Chondrocyte (in vitro differentiated cells): Measurements from ENCODE around the gene DAW1. TPM values are rescaled to one million over a fixed set of nuclear protein-coding genes. Genes with fewer than 3 reads are reported as not detected.

ENCODE experiments used
- DNase-seq: peaks from one replicate; pipeline ENCODE4 v3.0.0; 2021; ENCODE audit warnings: mixed read lengths, low spot score
- H3K27ac Mint-ChIP-seq: one replicate; pipeline ENCODE4 v1.8.0; 2021; ENCODE audit warnings: mild to moderate bottlenecking, moderate library complexity, mixed read lengths; ENCODE audit not compliant: unreplicated experiment
- H3K27me3 Mint-ChIP-seq: 2 replicates; pipeline ENCODE4 v1.8.0; 2021; ENCODE audit warnings: low read depth, mixed read lengths
- H3K36me3 Mint-ChIP-seq: 2 replicates; pipeline ENCODE4 v1.8.0; 2021; ENCODE audit warnings: low read depth, mixed read lengths
- H3K4me1 Mint-ChIP-seq: 2 replicates; pipeline ENCODE4 v1.8.0; 2021; ENCODE audit warnings: low read depth, mild to moderate bottlenecking, mixed read lengths
- H3K4me3 Mint-ChIP-seq: one replicate; pipeline ENCODE4 v1.8.0; 2021; ENCODE audit warnings: mild to moderate bottlenecking, moderate library complexity, mixed read lengths; ENCODE audit not compliant: unreplicated experiment
- H3K9me3 Mint-ChIP-seq: 2 replicates; pipeline ENCODE4 v1.8.0; 2021; ENCODE audit warnings: low read depth, mixed read lengths
- CTCF ChIP-seq: fragments of 200-600 bp; sonication (generic); IDR thresholded peaks from 2 replicates; pipeline ENCODE4 v1.5.0; 2021; ENCODE audit warnings: antibody characterized with exemption, mild to moderate bottlenecking, moderate library complexity
- total RNA-seq: library from RNA; stranded (reverse); gene quantifications from 3 replicates; pipeline ENCODE4 v1.2.1, GENCODE V29; 2021

DAW1 gene
- total RNA-seq, 1 donor from 2014 or later, result 0.47 TPM

DNA sequence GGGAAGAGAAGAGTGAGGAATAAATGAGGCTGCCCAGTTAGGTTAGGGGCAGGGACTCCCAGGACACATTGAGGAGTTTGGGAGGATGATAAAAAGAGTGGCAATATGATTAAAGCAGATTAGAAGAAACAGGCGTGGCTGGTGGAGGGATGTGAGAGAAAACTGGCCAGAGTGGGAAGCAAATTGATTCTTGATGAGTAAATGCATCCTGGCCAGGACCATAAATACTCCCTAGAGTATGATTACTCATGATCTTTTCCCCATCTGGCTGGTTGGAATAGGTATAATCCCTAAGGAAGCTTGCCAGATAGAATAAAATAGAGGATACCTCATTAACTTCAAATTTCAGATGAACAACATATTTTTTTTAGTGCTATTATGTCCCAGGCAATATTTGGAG lies 21.5 kb upstream of the DAW1 start:
- TF ChIP-seq CTCF, result no peak
- H3K9me3 Mint-ChIP-seq, result peaks cover 7% of the 10 kb centered on the region
- H3K36me3 Mint-ChIP-seq, result no peaks in the 10 kb centered on the region
- no peak for DNase-seq
- H3K4me3 Mint-ChIP-seq, result no peak overlapping the region
- peaks cover 55% of the 10 kb centered on the region for H3K4me1 Mint-ChIP-seq
- H3K27me3 Mint-ChIP-seq, result no peaks in the 10 kb centered on the region
- no peak overlapping the region for H3K27ac Mint-ChIP-seq

- no peak for TF ChIP-seq CTCF
- Mint-ChIP-seq H3K27ac (peak overlapping the region; percentile 74), H3K27me3 (no peaks in the 10 kb centered on the region), H3K9me3 (peaks cover 10% of the 10 kb centered on the region), H3K4me3 (no peak overlapping the region), H3K4me1 (peaks cover 71% of the 10 kb centered on the region), H3K36me3 (no peaks in the 10 kb centered on the region)
- no peak for DNase-seq
Measured at GRCh38 chr2:227853204-227853629, 18.2 kb upstream of the DAW1 start.

- H3K27ac Mint-ChIP-seq, result peak overlapping the region; percentile 74
- no peak for TF ChIP-seq CTCF
- no peak for DNase-seq
- H3K4me1 Mint-ChIP-seq, result peaks cover 71% of the 10 kb centered on the region
- peaks cover 10% of the 10 kb centered on the region for H3K9me3 Mint-ChIP-seq
- no peaks in the 10 kb centered on the region for H3K36me3 Mint-ChIP-seq
- H3K4me3 Mint-ChIP-seq, result no peak overlapping the region
- no peaks in the 10 kb centered on the region for H3K27me3 Mint-ChIP-seq
Measured at GRCh38 chr2:227853765-227854271, 17.6 kb upstream of the DAW1 start.

DNA sequence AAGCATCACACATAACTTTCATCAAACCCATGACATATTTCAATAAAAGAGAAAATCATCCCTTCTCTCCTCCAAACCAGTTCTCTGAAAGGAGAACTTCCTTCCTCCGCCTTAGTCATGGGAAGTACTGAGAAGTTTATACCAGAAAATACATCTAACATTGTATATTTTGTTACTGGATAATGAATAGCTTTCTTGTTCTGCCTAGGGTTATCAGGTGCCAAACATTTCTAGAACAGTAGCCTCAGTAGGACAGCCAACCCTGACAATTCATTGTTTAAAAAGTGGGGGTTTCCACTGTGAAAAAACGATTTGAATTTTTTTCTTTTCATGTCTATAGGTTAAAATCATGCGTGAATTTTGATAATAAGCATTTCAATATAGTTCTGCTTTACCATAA lies 16.0 kb upstream of the DAW1 start:
- H3K27ac Mint-ChIP-seq, result no peak overlapping the region
- peaks cover 72% of the 10 kb centered on the region for H3K4me1 Mint-ChIP-seq
- peaks cover 7% of the 10 kb centered on the region for H3K9me3 Mint-ChIP-seq
- no peak for DNase-seq
- no peaks in the 10 kb centered on the region for H3K36me3 Mint-ChIP-seq
- no peaks in the 10 kb centered on the region for H3K27me3 Mint-ChIP-seq
- no peak overlapping the region for H3K4me3 Mint-ChIP-seq
- TF ChIP-seq CTCF, result no peak

GRCh38 chr2:227856697-227857096 lies 14.7 kb upstream of the DAW1 start:
- no peak for DNase-seq
- H3K9me3 Mint-ChIP-seq, result peaks cover 7% of the 10 kb centered on the region
- no peaks in the 10 kb centered on the region for H3K36me3 Mint-ChIP-seq
- H3K27me3 Mint-ChIP-seq, result no peaks in the 10 kb centered on the region
- H3K4me1 Mint-ChIP-seq, result peaks cover 84% of the 10 kb centered on the region
- TF ChIP-seq CTCF, result no peak
- H3K4me3 Mint-ChIP-seq, result no peak overlapping the region
- H3K27ac Mint-ChIP-seq, result peak overlapping the region; percentile 75
